Measurements from ENCODE around the gene SCFD2. TPM values are rescaled to one million over a fixed set of nuclear protein-coding genes. Genes with fewer than 3 reads are reported as not detected.

Gene SCFD2
- total and polyA plus RNA-seq, 2 of the 8 experiments (the other 6 are each of a cell fraction or from before 2014, with no cell fraction given): 6.2 to 10.2 TPM

DNA sequence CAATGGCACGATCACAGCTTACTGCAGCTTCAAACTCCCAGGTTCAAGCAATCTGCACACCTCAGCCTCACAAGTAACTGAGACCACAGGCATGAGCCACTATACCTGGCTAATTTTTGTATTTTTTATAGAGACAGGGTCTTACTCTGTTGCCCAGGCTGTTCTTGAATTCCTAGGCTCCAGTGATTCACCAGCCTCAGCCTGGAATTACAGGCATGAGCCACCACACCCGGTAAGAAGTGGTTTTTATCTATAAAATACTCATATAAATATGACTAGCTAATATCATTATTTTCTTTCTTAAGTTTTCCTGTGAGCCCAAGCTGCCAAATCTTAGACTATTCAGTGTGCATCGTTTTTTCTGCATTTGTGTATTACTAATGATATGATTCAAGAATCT is 4.4 kb downstream of the SCFD2 start:
- H2BK5ac ChIP-seq (ENCODE audit: low read depth, low read length): no peak overlapping the region
- H4K5ac ChIP-seq (ENCODE audit: insufficient read length, low read depth, low read length): no peak overlapping the region
- H3K9me3 ChIP-seq (ENCODE audit: insufficient read depth in 2 of 2, low read depth in 1 of 2, low read length in 1 of 2): no peaks in the 10 kb centered on the region
- H3K27me3 ChIP-seq (replicated peaks in 1 of 4; ENCODE audit: control insufficient read depth in 3 of 4, extremely low read depth in 1 of 4, insufficient read depth in 3 of 4, low read length in 3 of 4): no peaks in the 10 kb centered on the region; a peak in 1 of 7 replicates
- no peak overlapping the region for H3K4me2 ChIP-seq (ENCODE audit: insufficient read depth in 1 of 2, low read depth in 2 of 2, low read length in 2 of 2)
- no peak for FAIRE-seq
- 81% methylated on average over 3 of the region's 3 CpGs; no CpG with 5 or more reads in 1 of the 2 experiments for WGBS, 2 experiments (ENCODE audit: extremely low coverage in 1 of 2, insufficient coverage in 1 of 2, insufficient read length in 1 of 2, insufficient replicate concordance in 2 of 2, low coverage in 1 of 2, low lambda C conversion rate in 2 of 2, missing lambda C conversion rate in 1 of 2)
- no peak overlapping the region for H3K4me3 ChIP-seq (ENCODE audit: extremely low read depth in 1 of 4, insufficient read depth in 2 of 4, low read depth in 3 of 4, low read length in 4 of 4)
- no peak overlapping the region for H2BK15ac ChIP-seq (ENCODE audit: low read length)
- ChIA-PET CTCF (ENCODE audit: partially characterized antibody) (no interaction called here), POLR2A (ENCODE audit: partially characterized antibody) (no interaction called here)
- H3K56ac ChIP-seq (replicated peaks; ENCODE audit: insufficient read length, low read depth, low read length): no peak overlapping the region
- no peak overlapping the region for H3K9ac ChIP-seq (replicated peaks in 1 of 4; ENCODE audit: extremely low read depth in 1 of 4, low read depth in 3 of 4, low read length in 3 of 4)
- H2AFZ ChIP-seq (ENCODE audit: low read length): no peak overlapping the region
- no peak for DNase-seq (ENCODE audit: low read depth in 1 of 2, low spot score in 2 of 2)
- H2AK5ac ChIP-seq (ENCODE audit: low read depth, low read length): no peak overlapping the region
- H3K27ac ChIP-seq (ENCODE audit: low read depth, low read length): no peak overlapping the region
- H3K14ac ChIP-seq (ENCODE audit: insufficient read length): no peak overlapping the region
- no peaks in the 10 kb centered on the region for H3K36me3 ChIP-seq (ENCODE audit: control insufficient read depth in 2 of 4, insufficient read depth in 4 of 4, low read length in 3 of 4)
- H4K91ac ChIP-seq (replicated peaks; ENCODE audit: insufficient read length, low read length): no peak overlapping the region
- H3K18ac ChIP-seq (ENCODE audit: extremely low read depth, low read length): no peak overlapping the region
- no peak overlapping the region for H3K23ac ChIP-seq (ENCODE audit: insufficient read length)
- H4K8ac ChIP-seq (ENCODE audit: extremely low read depth, insufficient read depth, low read length): no peak overlapping the region
- H3K4ac ChIP-seq (replicated peaks; ENCODE audit: insufficient read length, low read depth, low read length): no peak overlapping the region
- no peaks in the 10 kb centered on the region for H3K79me2 ChIP-seq (ENCODE audit: control insufficient read depth in 1 of 2, insufficient read depth in 2 of 2, low read length in 2 of 2)
- H3K23me2 ChIP-seq (ENCODE audit: low read depth, low read length): peaks cover 13% of the 10 kb centered on the region; the same call in 1 of the 2 replicates
- no peak overlapping the region for H2BK20ac ChIP-seq (ENCODE audit: low read length)
- H3K4me1 ChIP-seq (replicated peaks in 1 of 4; ENCODE audit: control insufficient read depth in 3 of 4, insufficient read depth in 4 of 4, low read length in 3 of 4): 0 out of 7 replicates have a peak, but pooled peaks cover 0 to 2% (median 0%) of the 10 kb centered on the region in 4 experiments
- no peak overlapping the region for H2BK12ac ChIP-seq (ENCODE audit: low read depth, low read length)
- H2BK120ac ChIP-seq (replicated peaks; ENCODE audit: low read depth, low read length): no peak overlapping the region
- no peaks in the 10 kb centered on the region for H4K20me1 ChIP-seq (replicated peaks in 1 of 2; ENCODE audit: control insufficient read depth in 1 of 2, insufficient read depth in 2 of 2, low read length in 2 of 2)
- H3K79me1 ChIP-seq (ENCODE audit: low read depth, low read length): no peaks in the 10 kb centered on the region
- TF ChIP-seq EZH2 (IDR thresholded peaks at IDR 0.05; ENCODE audit: low read depth, low read length, severe bottlenecking) (no peak), TCF12 (IDR thresholded peaks at IDR 0.05; ENCODE audit: low read depth, low read length) (no peak), BRCA1 (IDR thresholded peaks at IDR 0.05; ENCODE audit: low read depth, low read length) (no peak), CTBP2 (IDR thresholded peaks at IDR 0.05; ENCODE audit: borderline replicate concordance, insufficient read depth, insufficient read length, low read length) (no peak), SIN3A (conservative IDR thresholded peaks at IDR 0.05 in 1 of 2, IDR thresholded peaks at IDR 0.05 in 1 of 2; ENCODE audit: low read depth in 1 of 2, low read length in 2 of 2) (no peak), JUN (IDR thresholded peaks at IDR 0.05; ENCODE audit: low read depth, low read length) (no peak), JUND (IDR thresholded peaks at IDR 0.05; ENCODE audit: low read length) (no peak), SIX5 (IDR thresholded peaks at IDR 0.05; ENCODE audit: low read depth, low read length) (no peak), POU5F1 (IDR thresholded peaks at IDR 0.05; ENCODE audit: low read depth, low read length) (no peak), GABPA (IDR thresholded peaks at IDR 0.05; ENCODE audit: borderline replicate concordance, insufficient read depth, low read length) (no peak), SAP30 (IDR thresholded peaks at IDR 0.05; ENCODE audit: insufficient read depth, insufficient replicate concordance, low read length) (no peak)
- TF ChIP-seq, protein P1, sequence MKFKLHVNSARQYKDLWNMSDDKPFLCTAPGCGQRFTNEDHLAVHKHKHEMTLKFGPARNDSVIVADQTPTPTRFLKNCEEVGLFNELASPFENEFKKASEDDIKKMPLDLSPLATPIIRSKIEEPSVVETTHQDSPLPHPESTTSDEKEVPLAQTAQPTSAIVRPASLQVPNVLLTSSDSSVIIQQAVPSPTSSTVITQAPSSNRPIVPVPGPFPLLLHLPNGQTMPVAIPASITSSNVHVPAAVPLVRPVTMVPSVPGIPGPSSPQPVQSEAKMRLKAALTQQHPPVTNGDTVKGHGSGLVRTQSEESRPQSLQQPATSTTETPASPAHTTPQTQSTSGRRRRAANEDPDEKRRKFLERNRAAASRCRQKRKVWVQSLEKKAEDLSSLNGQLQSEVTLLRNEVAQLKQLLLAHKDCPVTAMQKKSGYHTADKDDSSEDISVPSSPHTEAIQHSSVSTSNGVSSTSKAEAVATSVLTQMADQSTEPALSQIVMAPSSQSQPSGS (IDR thresholded peaks at IDR 0.05; ENCODE audit: low read length): no peak

All from H1 (cell line).